ENCODE measurements around the gene LCN10.

DNA sequence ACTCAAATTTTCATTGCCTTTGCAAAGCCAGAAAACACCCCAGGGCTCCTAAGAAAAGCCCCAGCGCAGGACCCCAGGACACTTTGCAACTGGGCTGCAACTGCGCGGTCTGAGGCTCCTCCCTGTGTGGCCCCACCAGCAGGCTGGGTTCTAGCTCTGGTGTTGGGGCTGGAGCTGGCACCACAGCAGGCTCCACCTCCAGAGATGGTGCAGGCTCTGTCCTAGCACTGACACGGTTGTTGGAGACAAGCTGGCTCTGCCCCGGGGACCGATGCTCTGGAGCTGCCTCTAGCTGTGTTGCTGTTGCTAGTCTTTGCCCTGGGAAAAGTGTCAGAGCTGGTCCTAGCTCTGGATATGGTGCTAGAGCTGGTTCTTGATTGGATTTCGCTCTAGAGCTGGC lies 13.6 kb downstream of the LCN10 start:
- no peak for TF ChIP-seq ETV1 (tag; conservative IDR thresholded peaks at IDR 0.05; ENCODE audit: low read depth)
- TF ChIP-seq EHMT2 (IDR thresholded peaks at IDR 0.05) = no peak
- TF ChIP-seq MAZ (CRISPR knock-in tag; conservative IDR thresholded peaks at IDR 0.05 in 1 of 2, IDR thresholded peaks at IDR 0.05 in 1 of 2) = no peak
- TF ChIP-seq, protein P1, sequence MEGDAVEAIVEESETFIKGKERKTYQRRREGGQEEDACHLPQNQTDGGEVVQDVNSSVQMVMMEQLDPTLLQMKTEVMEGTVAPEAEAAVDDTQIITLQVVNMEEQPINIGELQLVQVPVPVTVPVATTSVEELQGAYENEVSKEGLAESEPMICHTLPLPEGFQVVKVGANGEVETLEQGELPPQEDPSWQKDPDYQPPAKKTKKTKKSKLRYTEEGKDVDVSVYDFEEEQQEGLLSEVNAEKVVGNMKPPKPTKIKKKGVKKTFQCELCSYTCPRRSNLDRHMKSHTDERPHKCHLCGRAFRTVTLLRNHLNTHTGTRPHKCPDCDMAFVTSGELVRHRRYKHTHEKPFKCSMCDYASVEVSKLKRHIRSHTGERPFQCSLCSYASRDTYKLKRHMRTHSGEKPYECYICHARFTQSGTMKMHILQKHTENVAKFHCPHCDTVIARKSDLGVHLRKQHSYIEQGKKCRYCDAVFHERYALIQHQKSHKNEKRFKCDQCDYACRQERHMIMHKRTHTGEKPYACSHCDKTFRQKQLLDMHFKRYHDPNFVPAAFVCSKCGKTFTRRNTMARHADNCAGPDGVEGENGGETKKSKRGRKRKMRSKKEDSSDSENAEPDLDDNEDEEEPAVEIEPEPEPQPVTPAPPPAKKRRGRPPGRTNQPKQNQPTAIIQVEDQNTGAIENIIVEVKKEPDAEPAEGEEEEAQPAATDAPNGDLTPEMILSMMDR (IDR thresholded peaks at IDR 0.05 in 2 of 3, conservative IDR thresholded peaks at IDR 0.05 in 1 of 3; ENCODE audit: insufficient read depth in 2 of 3, low read depth in 1 of 3, low read length in 3 of 3) = no peak
- TF ChIP-seq BRD9 (IDR thresholded peaks at IDR 0.05; ENCODE audit: low read depth, partially characterized antibody) = no peak
- TF ChIP-seq TEAD4 (IDR thresholded peaks at IDR 0.05; ENCODE audit: low read length) = no peak
- TF ChIP-seq TEAD4 (CRISPR knock-in tag; IDR thresholded peaks at IDR 0.05; ENCODE audit: borderline replicate concordance) = no peak
- TF ChIP-seq, protein P2, sequence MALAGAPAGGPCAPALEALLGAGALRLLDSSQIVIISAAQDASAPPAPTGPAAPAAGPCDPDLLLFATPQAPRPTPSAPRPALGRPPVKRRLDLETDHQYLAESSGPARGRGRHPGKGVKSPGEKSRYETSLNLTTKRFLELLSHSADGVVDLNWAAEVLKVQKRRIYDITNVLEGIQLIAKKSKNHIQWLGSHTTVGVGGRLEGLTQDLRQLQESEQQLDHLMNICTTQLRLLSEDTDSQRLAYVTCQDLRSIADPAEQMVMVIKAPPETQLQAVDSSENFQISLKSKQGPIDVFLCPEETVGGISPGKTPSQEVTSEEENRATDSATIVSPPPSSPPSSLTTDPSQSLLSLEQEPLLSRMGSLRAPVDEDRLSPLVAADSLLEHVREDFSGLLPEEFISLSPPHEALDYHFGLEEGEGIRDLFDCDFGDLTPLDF (CRISPR knock-in tag; IDR thresholded peaks at IDR 0.05) = no peak
- no peak for TF ChIP-seq RAD21 (CRISPR knock-in tag; conservative IDR thresholded peaks at IDR 0.05 in 1 of 2, IDR thresholded peaks at IDR 0.05 in 1 of 2)
- TF ChIP-seq, protein P3, sequence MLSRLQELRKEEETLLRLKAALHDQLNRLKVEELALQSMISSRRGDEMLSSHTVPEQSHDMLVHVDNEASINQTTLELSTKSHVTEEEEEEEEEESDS (CRISPR knock-in tag; IDR thresholded peaks at IDR 0.05) = no peak
- no peak for TF ChIP-seq POU5F1 (IDR thresholded peaks at IDR 0.05; ENCODE audit: borderline replicate concordance, low read depth, low read length, partially characterized antibody)
